ENCODE data around the gene ANKHD1.

DNA sequence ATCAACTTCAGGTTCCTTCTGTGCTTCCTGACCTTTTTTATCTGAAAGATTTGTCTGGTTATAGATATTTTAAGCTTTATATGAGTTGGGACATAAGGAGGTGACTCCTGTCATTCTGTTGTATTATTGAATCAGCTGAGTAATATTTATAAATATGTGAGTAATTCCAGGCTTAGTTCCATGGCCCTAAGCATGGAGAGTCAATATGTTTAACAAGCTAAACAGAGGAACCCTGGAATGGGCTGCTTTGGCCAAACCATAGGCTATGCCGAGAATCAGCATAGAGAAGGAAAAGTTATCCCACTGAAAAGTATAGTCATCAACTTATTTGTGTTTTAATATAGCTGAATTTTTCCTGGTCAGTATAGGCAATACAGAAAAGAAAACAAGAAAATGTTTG lies 138.6 kb downstream of the ANKHD1 start:
- TF ChIP-seq, protein P1, sequence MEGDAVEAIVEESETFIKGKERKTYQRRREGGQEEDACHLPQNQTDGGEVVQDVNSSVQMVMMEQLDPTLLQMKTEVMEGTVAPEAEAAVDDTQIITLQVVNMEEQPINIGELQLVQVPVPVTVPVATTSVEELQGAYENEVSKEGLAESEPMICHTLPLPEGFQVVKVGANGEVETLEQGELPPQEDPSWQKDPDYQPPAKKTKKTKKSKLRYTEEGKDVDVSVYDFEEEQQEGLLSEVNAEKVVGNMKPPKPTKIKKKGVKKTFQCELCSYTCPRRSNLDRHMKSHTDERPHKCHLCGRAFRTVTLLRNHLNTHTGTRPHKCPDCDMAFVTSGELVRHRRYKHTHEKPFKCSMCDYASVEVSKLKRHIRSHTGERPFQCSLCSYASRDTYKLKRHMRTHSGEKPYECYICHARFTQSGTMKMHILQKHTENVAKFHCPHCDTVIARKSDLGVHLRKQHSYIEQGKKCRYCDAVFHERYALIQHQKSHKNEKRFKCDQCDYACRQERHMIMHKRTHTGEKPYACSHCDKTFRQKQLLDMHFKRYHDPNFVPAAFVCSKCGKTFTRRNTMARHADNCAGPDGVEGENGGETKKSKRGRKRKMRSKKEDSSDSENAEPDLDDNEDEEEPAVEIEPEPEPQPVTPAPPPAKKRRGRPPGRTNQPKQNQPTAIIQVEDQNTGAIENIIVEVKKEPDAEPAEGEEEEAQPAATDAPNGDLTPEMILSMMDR (IDR thresholded peaks at IDR 0.05) = no peak
- TF ChIP-seq POLR2AphosphoS5 (IDR thresholded peaks at IDR 0.05) = no peak

Measured in prostate gland (tissue), 2 donors.